HEK293 (cell line): ENCODE measurements around the gene DNAJC2.

Source experiments
- GLIS1 ChIP-seq: fragments of 450-650 bp; formaldehyde crosslinking; IDR thresholded peaks from 2 replicates; pipeline ENCODE4 v1.5.1; 2016; ENCODE audit warnings: missing biosample characterization, missing genetic modification characterization
- IKZF3 ChIP-seq: fragments of 450-650 bp; IDR thresholded peaks from 2 replicates; pipeline ENCODE4 v1.5.0; 2018; ENCODE audit warnings: missing biosample characterization, mild to moderate bottlenecking, missing genetic modification characterization, moderate library complexity
- KLF16 ChIP-seq: fragments of 450-650 bp; formaldehyde crosslinking; IDR thresholded peaks from 2 replicates; pipeline ENCODE4 v1.5.1; 2017; ENCODE audit warnings: missing biosample characterization, missing genetic modification characterization
- KLF9 ChIP-seq: fragments of 450-650 bp; formaldehyde crosslinking; IDR thresholded peaks from 2 replicates; pipeline ENCODE4 v1.5.1; 2016; ENCODE audit warnings: missing biosample characterization, missing genetic modification characterization, low read depth
- PRDM1 ChIP-seq: fragments of 450-650 bp; formaldehyde crosslinking; IDR thresholded peaks from 2 replicates; pipeline ENCODE4; 2016; ENCODE audit warnings: missing biosample characterization, missing genetic modification characterization
- YY1 ChIP-seq: fragments of 450-650 bp; formaldehyde crosslinking; IDR thresholded peaks from 2 replicates; pipeline ENCODE4 v1.5.1; 2018; ENCODE audit warnings: missing biosample characterization, missing genetic modification characterization
- ZBTB20 ChIP-seq: fragments of 450-650 bp; formaldehyde crosslinking; IDR thresholded peaks from 2 replicates; pipeline ENCODE4 v1.5.1; 2016; ENCODE audit warnings: missing biosample characterization, missing genetic modification characterization
- ZBTB48 ChIP-seq: fragments of 450-650 bp; formaldehyde crosslinking; IDR thresholded peaks from 2 replicates; pipeline ENCODE4 v1.5.1; 2016; ENCODE audit warnings: missing biosample characterization, missing genetic modification characterization
- ZBTB6 ChIP-seq: fragments of 450-650 bp; formaldehyde crosslinking; IDR thresholded peaks from 2 replicates; pipeline ENCODE4 v1.5.1; 2017; ENCODE audit warnings: missing biosample characterization, missing genetic modification characterization
- ZNF184 ChIP-seq: fragments of 450-650 bp; IDR thresholded peaks from 2 replicates; pipeline ENCODE4 v1.5.1; 2018; ENCODE audit warnings: missing biosample characterization, mild to moderate bottlenecking, missing genetic modification characterization
- ZNF26 ChIP-seq: fragments of 450-650 bp; formaldehyde crosslinking; IDR thresholded peaks from 2 replicates; pipeline ENCODE4 v1.5.1; 2016; ENCODE audit warnings: missing biosample characterization, missing genetic modification characterization
- ZNF266 ChIP-seq: fragments of 450-650 bp; formaldehyde crosslinking; IDR thresholded peaks from 2 replicates; pipeline ENCODE4 v1.5.1; 2016; ENCODE audit warnings: missing biosample characterization, missing genetic modification characterization, low read depth
- ZNF280D ChIP-seq: fragments of 450-650 bp; formaldehyde crosslinking; IDR thresholded peaks from 2 replicates; pipeline ENCODE4 v1.5.1; 2016; ENCODE audit warnings: missing biosample characterization, missing genetic modification characterization
- ZNF302 ChIP-seq: fragments of 450-650 bp; formaldehyde crosslinking; IDR thresholded peaks from 2 replicates; pipeline ENCODE4 v1.5.1; 2016; ENCODE audit warnings: missing biosample characterization, missing genetic modification characterization, low read depth
- ZNF311 ChIP-seq: fragments of 450-650 bp; formaldehyde crosslinking; IDR thresholded peaks from 2 replicates; pipeline ENCODE4 v1.5.1; 2017; ENCODE audit warnings: missing biosample characterization, missing genetic modification characterization, borderline replicate concordance
- ZNF416 ChIP-seq: fragments of 450-650 bp; formaldehyde crosslinking; IDR thresholded peaks from 2 replicates; pipeline ENCODE4 v1.5.1; 2016; ENCODE audit warnings: missing biosample characterization, missing genetic modification characterization
- ZNF530 ChIP-seq: fragments of 450-650 bp; formaldehyde crosslinking; IDR thresholded peaks from 2 replicates; pipeline ENCODE4 v1.5.1; 2016; ENCODE audit warnings: low read depth, missing biosample characterization, missing genetic modification characterization
- ZNF623 ChIP-seq: fragments of 450-650 bp; formaldehyde crosslinking; IDR thresholded peaks from 2 replicates; pipeline ENCODE4 v1.5.1; 2016; ENCODE audit warnings: missing biosample characterization, missing genetic modification characterization
- ZNF645 ChIP-seq: fragments of 450-650 bp; formaldehyde crosslinking; IDR thresholded peaks from 2 replicates; pipeline ENCODE4; 2016; ENCODE audit warnings: missing biosample characterization, missing genetic modification characterization
- ZNF660 ChIP-seq: fragments of 450-650 bp; IDR thresholded peaks from 2 replicates; pipeline ENCODE4 v1.5.1; 2018; ENCODE audit warnings: missing biosample characterization, mild to moderate bottlenecking, missing genetic modification characterization
- ZNF707 ChIP-seq: fragments of 450-650 bp; formaldehyde crosslinking; IDR thresholded peaks from 2 replicates; pipeline ENCODE4 v1.5.1; 2016; ENCODE audit warnings: missing biosample characterization, missing genetic modification characterization
- ZSCAN23 ChIP-seq: fragments of 450-650 bp; formaldehyde crosslinking; IDR thresholded peaks from 2 replicates; pipeline ENCODE4 v1.5.1; 2016; ENCODE audit warnings: missing biosample characterization, missing genetic modification characterization
- TF ChIP-seq, protein P1 (sequence below): fragments of 450-650 bp; formaldehyde crosslinking; IDR thresholded peaks from 2 replicates; pipeline ENCODE4 v1.5.1; 2016; ENCODE audit warnings: missing biosample characterization, missing genetic modification characterization, borderline replicate concordance
- TF ChIP-seq, protein P2 (sequence below): fragments of 450-650 bp; formaldehyde crosslinking; IDR thresholded peaks from 2 replicates; pipeline ENCODE4 v1.5.1; 2016; ENCODE audit warnings: missing biosample characterization, missing genetic modification characterization

The DNAJC2 gene

GRCh38 chr7:103347507-103348267, 3.1 kb upstream of the DNAJC2 start, which contains the start of gene PSMC2 (continued):
- TF ChIP-seq, protein P1, sequence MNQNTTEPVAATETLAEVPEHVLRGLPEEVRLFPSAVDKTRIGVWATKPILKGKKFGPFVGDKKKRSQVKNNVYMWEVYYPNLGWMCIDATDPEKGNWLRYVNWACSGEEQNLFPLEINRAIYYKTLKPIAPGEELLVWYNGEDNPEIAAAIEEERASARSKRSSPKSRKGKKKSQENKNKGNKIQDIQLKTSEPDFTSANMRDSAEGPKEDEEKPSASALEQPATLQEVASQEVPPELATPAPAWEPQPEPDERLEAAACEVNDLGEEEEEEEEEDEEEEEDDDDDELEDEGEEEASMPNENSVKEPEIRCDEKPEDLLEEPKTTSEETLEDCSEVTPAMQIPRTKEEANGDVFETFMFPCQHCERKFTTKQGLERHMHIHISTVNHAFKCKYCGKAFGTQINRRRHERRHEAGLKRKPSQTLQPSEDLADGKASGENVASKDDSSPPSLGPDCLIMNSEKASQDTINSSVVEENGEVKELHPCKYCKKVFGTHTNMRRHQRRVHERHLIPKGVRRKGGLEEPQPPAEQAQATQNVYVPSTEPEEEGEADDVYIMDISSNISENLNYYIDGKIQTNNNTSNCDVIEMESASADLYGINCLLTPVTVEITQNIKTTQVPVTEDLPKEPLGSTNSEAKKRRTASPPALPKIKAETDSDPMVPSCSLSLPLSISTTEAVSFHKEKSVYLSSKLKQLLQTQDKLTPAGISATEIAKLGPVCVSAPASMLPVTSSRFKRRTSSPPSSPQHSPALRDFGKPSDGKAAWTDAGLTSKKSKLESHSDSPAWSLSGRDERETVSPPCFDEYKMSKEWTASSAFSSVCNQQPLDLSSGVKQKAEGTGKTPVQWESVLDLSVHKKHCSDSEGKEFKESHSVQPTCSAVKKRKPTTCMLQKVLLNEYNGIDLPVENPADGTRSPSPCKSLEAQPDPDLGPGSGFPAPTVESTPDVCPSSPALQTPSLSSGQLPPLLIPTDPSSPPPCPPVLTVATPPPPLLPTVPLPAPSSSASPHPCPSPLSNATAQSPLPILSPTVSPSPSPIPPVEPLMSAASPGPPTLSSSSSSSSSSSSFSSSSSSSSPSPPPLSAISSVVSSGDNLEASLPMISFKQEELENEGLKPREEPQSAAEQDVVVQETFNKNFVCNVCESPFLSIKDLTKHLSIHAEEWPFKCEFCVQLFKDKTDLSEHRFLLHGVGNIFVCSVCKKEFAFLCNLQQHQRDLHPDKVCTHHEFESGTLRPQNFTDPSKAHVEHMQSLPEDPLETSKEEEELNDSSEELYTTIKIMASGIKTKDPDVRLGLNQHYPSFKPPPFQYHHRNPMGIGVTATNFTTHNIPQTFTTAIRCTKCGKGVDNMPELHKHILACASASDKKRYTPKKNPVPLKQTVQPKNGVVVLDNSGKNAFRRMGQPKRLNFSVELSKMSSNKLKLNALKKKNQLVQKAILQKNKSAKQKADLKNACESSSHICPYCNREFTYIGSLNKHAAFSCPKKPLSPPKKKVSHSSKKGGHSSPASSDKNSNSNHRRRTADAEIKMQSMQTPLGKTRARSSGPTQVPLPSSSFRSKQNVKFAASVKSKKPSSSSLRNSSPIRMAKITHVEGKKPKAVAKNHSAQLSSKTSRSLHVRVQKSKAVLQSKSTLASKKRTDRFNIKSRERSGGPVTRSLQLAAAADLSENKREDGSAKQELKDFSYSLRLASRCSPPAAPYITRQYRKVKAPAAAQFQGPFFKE (tag by site-specific recombination): no peak
- no peak for TF ChIP-seq ZNF266 (tag by site-specific recombination)
- 0 out of 2 replicates have a peak, but pooled peaks have one; percentile 19 for TF ChIP-seq PRDM1 (tag by site-specific recombination)
- TF ChIP-seq ZBTB6: peak; percentile 57; the same call in 1 of the 2 replicates
- peak; percentile 70; the same call in 1 of the 2 replicates for TF ChIP-seq KLF16
- no peak for TF ChIP-seq ZNF311 (tag by site-specific recombination)
- no peak for TF ChIP-seq ZNF26 (tag by site-specific recombination)
- TF ChIP-seq IKZF3 (tag by site-specific recombination): no peak
- no peak for TF ChIP-seq ZNF623 (tag by site-specific recombination)
- 0 out of 2 replicates have a peak, but pooled peaks have one; percentile 18 for TF ChIP-seq KLF9 (tag by site-specific recombination)
- TF ChIP-seq ZBTB48 (tag by site-specific recombination): peak; percentile 89
- TF ChIP-seq, protein P2, sequence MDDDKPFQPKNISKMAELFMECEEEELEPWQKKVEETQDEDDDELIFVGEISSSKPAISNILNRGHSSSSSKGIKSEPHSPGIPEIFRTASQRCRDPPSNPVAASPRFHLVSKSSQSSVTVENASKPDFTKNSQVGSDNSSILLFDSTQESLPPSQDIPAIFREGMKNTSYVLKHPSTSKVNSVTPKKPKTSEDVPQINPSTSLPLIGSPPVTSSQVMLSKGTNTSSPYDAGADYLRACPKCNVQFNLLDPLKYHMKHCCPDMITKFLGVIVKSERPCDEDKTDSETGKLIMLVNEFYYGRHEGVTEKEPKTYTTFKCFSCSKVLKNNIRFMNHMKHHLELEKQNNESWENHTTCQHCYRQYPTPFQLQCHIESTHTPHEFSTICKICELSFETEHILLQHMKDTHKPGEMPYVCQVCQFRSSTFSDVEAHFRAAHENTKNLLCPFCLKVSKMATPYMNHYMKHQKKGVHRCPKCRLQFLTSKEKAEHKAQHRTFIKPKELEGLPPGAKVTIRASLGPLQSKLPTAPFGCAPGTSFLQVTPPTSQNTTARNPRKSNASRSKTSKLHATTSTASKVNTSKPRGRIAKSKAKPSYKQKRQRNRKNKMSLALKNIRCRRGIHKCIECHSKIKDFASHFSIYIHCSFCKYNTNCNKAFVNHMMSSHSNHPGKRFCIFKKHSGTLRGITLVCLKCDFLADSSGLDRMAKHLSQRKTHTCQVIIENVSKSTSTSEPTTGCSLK (tag by site-specific recombination): no peak
- no peak for TF ChIP-seq ZNF416 (tag by site-specific recombination)
- peak; percentile 69 for TF ChIP-seq ZBTB20 (tag by site-specific recombination)
- TF ChIP-seq ZNF645: no peak
- TF ChIP-seq ZNF280D (tag by site-specific recombination): peak; percentile 22; the same call in 1 of the 2 replicates
- 0 out of 2 replicates have a peak, but pooled peaks have one; percentile 33 for TF ChIP-seq ZNF184 (tag by site-specific recombination)
- TF ChIP-seq ZNF302: no peak
- peak; percentile 95 for TF ChIP-seq ZNF660
- no peak for TF ChIP-seq ZNF530 (tag by site-specific recombination)
- peak; percentile 76; the same call in 1 of the 2 replicates for TF ChIP-seq ZSCAN23 (tag by site-specific recombination)
- TF ChIP-seq YY1 (tag by site-specific recombination): peak; percentile 53; the same call in 1 of the 2 replicates
- TF ChIP-seq ZNF707: no peak
- peak; percentile 38 for TF ChIP-seq GLIS1 (tag by site-specific recombination)
